T-helper 17 cell (primary cell): ENCODE results near the gene ISG20. TPM values are rescaled to one million over a fixed set of nuclear protein-coding genes. Genes with fewer than 3 reads are reported as not detected.
A peak's percentile ranks its signal among the peaks of the same experiment; 100 is the strongest.

ENCODE experiments used
- ATAC-seq: fragments of 150-1000 bp; cut with Tn5 transposase; 2 replicates; pipeline ENCODE4 v1.10.0; 2021; ENCODE audit warnings: mild to moderate bottlenecking, moderate library complexity
- DNase-seq, 3 donors: peaks; one replicate each; pipeline versions ENCODE4 v3.0.0 to v3.0.0-alpha.2; 2020 to 2021
- H3K9me3 ChIP-seq: one replicate; pipeline ENCODE4 v1.7.0; 2013; ENCODE audit warnings: low read length, mild to moderate bottlenecking; ENCODE audit not compliant: control insufficient read depth, poor library complexity, severe bottlenecking
- H3K27ac Mint-ChIP-seq: one replicate; pipeline ENCODE4 v1.8.0; 2022; ENCODE audit warnings: mild to moderate bottlenecking, moderate library complexity, mixed read lengths
- H3K27me3 Mint-ChIP-seq: one replicate; pipeline ENCODE4 v1.8.0; 2022; ENCODE audit warnings: mixed read lengths
- H3K36me3 Mint-ChIP-seq: one replicate; pipeline ENCODE4 v1.8.0; 2022; ENCODE audit warnings: low read depth, mixed read lengths
- H3K4me1 Mint-ChIP-seq: one replicate; pipeline ENCODE4 v1.8.0; 2022; ENCODE audit warnings: mild to moderate bottlenecking, mixed read lengths
- H3K4me3 Mint-ChIP-seq: one replicate; pipeline ENCODE4 v1.8.0; 2022; ENCODE audit warnings: mild to moderate bottlenecking, moderate library complexity, mixed read lengths
- total RNA-seq, 4 donors: library from RNA in 2 of 4; stranded (reverse) in 2 of 4; gene quantifications; one replicate each; pipeline ENCODE4 v1.2.3 and lab custom pipeline; 2022 to 2026

Gene ISG20
- total RNA-seq: 100 to 1,000 TPM; 124 to 141 TPM
- 103 to 120 reads per million in 2 donors for total RNA-seq (lab: John Stamatoyannopoulos, UW)

DNA sequence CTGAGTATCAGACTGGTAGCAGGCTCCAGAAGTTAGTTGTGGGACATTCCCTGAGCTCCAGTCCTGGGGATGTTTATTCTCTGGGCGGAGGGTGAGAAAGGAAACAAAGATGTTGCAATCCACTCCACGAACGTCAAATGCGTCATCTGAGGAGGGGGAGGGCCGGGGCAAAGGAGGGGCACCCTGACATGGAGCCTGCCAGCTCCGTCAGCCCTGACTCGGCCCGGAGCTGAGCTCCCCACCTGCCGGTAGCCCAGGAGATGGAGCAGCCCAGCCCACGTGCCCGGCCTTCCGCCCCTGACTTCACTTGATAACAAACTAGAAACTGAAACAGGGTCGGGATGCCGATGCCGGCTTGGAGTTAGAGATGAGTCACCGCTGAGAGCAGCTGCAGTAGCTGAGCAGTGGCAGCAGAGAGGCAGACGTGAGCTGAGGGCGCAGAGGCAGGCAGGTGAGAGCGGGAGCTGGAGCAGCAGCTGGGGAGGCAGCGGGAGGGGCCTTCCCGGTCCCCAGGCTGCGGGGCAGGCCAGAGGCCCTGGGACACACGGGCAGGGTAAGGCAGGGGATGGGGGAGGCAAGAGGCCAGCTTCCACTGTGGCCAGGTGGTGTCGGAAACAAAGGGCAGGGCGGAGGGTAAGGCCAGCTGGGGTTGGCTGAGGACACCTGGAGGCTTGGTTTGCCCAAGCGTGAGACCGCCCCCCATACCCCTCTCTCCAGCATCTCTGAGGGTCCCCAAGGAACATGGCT, at the start of gene ISG20:
Gene ISG20, plus strand, starts transcription at position 391 of the 747 bp plus-strand sequence. Its CDS starts 351 bp downstream, at position 742.
- peaks cover 55% of the 10 kb centered on the region for H3K4me1 Mint-ChIP-seq
- no peaks in the 10 kb centered on the region for H3K9me3 ChIP-seq
- peak; percentile 93 to 98 (median 93) for DNase-seq
- H3K27ac Mint-ChIP-seq: peak within 1 kb of the TSS; percentile 100
- peak; percentile 87 for ATAC-seq
- H3K27me3 Mint-ChIP-seq: no peaks in the 10 kb centered on the region
- peaks cover 6% of the 10 kb centered on the region for H3K36me3 Mint-ChIP-seq
- H3K4me3 Mint-ChIP-seq: peak within 1 kb of the TSS; percentile 98

DNA sequence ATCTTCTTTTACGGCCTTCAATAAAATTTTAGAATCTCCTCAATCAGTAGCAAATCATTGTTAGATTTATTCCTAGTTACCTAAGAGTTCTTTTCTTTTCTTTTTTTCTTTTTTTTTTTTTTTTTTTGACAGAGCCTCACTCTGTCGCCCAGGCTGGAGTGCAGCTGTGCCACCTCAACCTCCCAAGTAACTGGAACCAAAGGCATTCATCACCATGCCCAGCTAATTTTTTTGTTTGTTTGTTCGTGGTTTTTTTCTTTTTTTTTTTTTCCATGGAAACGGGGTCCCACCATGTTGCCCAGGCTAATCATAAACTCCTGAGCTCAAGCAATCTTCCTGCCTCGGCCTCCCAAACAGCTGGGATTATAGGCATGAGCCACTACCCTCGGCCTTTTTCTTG, 48.1 kb upstream of the ISG20 start:
- H3K27ac Mint-ChIP-seq: no peak overlapping the region

DNA sequence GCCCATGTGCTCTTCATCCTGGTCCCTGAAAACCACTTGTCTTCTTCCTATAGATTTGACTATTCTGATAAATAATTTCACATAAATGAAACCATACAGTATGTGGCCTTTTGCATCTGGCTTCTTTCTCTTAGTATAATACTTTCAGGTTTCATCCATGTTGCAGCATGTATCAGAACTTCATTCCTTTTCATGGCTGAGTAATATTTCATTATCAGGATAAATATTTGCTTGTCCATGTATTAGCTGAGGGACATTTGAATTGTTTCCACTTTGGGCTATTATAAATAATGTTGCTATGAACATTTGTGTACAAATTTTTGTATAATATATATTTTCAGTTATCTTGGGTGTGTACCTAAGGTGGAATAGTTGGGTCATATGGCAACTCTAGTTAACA, 47.4 kb upstream of the ISG20 start:
- DNase-seq: no peak
- H3K4me3 Mint-ChIP-seq: no peak overlapping the region
- no peaks in the 10 kb centered on the region for H3K4me1 Mint-ChIP-seq
- H3K9me3 ChIP-seq: no peaks in the 10 kb centered on the region
- no peaks in the 10 kb centered on the region for H3K36me3 Mint-ChIP-seq
- H3K27me3 Mint-ChIP-seq: peaks cover 21% of the 10 kb centered on the region
- no peak for ATAC-seq
- no peak overlapping the region for H3K27ac Mint-ChIP-seq

More for the DNA sequence above, 48.1 kb upstream of the ISG20 start:
- H3K27me3 Mint-ChIP-seq: peaks cover 21% of the 10 kb centered on the region
- H3K9me3 ChIP-seq: no peaks in the 10 kb centered on the region
- H3K4me3 Mint-ChIP-seq: no peak overlapping the region
- ATAC-seq (no peak), DNase-seq (no peak)
- peaks cover under 1% of the 10 kb centered on the region for H3K4me1 Mint-ChIP-seq
- no peaks in the 10 kb centered on the region for H3K36me3 Mint-ChIP-seq

DNA sequence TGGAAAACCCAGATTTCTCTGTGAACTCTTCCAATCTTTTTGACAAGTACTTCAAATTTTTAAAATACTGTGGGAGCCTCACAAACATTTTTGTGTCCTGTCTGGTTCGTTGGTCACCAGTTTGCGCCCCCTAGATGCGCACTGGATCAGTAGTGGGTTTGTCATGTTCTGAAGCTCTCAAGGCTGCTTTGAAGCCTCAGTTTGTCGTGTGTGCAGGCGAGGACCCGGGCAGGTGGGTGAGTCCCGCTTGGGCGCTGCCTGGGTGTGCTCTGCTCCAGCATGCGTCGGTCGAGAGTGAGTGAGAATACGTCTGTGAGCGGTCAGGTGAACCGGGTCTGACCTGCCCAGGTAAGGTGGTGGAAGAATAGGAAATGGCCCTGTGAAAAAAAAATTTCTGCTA, 34.9 kb upstream of the ISG20 start:
- no peak overlapping the region for H3K4me3 Mint-ChIP-seq
- DNase-seq (no peak), ATAC-seq (no peak)
- peaks cover 4% of the 10 kb centered on the region for H3K36me3 Mint-ChIP-seq
- H3K4me1 Mint-ChIP-seq: peaks cover 11% of the 10 kb centered on the region
- H3K9me3 ChIP-seq: no peaks in the 10 kb centered on the region
- H3K27ac Mint-ChIP-seq: no peak overlapping the region
- peaks cover 61% of the 10 kb centered on the region for H3K27me3 Mint-ChIP-seq

DNA sequence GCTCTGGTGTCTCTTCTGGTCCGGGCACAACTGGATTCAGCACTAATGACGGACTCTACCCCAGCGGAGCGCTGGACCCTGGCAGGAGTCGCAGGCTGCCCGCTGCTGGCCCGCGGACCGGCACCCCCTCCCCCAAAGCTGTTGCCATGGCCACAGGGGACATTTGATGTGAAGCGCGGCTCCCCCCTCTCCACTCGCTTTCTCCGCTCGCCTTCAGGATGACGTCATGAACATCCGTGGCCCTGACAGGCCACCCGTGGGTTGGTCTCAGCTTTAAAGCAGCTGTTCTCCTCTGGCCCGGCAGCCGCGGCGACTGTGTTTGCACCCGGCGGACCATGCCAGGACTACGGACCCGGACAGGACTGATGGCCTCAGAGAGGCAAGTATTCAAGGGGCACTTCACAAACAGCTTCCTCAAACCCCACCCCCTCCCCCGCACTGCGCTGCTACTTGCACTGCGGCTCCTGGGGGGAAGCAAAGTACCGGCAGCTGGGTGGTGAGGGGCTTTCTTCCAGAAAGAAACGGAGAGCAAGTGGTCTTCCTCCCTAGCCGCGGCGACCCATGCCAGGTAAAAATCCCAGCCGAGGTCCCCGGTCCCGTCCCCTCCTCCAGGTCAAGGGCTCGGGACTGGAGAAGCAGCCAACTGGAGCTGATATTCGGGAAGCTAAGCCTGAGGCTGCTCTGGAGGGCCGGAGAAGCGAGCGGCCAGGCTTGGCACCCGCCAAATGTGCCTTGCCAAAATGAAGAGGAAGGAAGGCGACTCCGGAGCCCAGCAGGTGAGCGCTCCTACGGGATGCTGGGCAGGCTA, 34.2 kb upstream of the ISG20 start:
- Mint-ChIP-seq H3K27ac (no peak overlapping the region), H3K36me3 (peaks cover 4% of the 10 kb centered on the region), H3K27me3 (peaks cover 68% of the 10 kb centered on the region), H3K4me3 (peak overlapping the region; percentile 28), H3K4me1 (peaks cover 11% of the 10 kb centered on the region)
- H3K9me3 ChIP-seq: no peaks in the 10 kb centered on the region
- DNase-seq (no peak), ATAC-seq (no peak)

DNA sequence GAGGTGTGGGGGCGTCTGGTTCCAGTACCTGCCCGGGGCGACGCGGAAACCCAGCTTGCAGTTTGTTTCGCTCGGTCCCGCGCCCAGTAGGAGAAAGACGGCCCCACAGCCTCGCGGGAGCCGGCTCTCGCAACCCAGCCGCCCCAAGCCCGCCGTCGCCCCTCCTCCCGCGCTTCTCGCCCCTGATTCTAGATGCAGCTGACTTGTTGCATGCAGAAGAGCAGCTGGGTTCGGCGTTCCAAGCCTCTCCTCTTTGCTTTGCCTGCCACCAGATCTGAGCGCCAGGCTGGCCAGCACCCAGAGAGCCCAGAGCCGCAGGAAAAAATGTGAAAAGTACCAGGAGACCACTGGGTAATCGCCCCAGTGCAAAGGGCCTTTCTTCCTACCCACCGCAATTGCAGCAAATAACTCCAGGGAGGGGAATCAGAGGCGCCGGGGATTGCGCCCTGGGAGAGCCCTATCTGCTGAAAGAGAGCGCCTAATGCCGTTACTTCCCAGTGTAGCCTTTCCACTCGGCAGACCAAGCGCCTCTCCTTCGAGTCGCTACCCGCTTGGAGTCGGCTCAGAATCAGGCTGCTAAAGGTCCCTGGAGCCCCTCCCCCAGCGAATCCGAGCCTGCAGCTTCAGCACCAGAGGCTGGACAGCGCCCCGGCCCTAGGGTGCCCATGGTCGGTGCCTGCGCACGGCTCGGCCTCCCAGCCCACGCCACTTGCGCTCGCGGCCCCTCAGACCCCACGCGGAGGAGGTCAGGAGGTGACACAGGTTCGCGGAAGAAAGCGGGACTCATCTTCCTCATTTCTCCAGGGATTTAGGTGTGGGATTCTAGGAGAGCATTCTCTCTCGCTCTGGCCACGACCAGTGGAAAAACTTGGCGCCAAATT, 33.4 kb upstream of the ISG20 start:
- Mint-ChIP-seq H3K4me3 (peak overlapping the region; percentile 28), H3K4me1 (peaks cover 11% of the 10 kb centered on the region), H3K27ac (no peak overlapping the region), H3K36me3 (peaks cover 4% of the 10 kb centered on the region), H3K27me3 (peaks cover 77% of the 10 kb centered on the region)
- DNase-seq: peak in 1 of 3 donors; percentile 36
- H3K9me3 ChIP-seq: no peaks in the 10 kb centered on the region
- peak; percentile 63 for ATAC-seq

DNA sequence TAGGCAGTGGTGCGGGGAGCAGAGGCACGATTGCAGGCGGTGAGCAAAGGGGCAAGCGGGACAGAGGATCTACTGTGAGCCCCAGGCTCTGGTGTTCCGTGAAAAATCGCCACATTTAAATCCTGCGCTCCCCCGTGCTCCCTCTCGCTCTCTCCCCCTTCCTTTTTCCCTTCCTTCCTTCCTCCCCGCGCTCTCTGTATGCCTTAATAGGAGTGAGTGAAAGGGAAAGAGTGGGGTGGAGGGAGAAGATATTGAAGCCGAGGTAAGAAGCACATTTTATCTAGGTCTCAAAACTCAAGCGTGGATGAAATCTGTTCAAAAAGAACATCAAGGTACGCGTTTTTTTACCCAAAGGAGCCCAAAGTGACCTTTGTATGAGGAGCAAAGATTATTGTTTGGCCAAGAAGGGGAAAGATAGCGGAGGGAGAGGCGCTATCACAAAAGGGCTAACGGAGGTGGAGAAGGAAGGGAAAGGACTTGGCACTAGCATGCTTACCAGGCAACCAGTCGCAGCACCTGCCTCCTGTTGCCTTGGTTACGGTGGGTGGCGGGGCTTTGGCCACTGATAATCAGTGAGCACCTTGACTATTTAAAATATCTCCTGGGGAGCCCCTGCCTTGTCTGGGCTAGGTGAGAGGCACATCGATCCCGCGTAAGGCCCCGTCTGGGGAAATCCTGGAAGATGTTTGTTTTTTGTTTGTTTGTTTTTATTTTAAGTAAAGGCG, 32.6 kb upstream of the ISG20 start:
- no peak for DNase-seq
- no peak overlapping the region for H3K27ac Mint-ChIP-seq

DNA sequence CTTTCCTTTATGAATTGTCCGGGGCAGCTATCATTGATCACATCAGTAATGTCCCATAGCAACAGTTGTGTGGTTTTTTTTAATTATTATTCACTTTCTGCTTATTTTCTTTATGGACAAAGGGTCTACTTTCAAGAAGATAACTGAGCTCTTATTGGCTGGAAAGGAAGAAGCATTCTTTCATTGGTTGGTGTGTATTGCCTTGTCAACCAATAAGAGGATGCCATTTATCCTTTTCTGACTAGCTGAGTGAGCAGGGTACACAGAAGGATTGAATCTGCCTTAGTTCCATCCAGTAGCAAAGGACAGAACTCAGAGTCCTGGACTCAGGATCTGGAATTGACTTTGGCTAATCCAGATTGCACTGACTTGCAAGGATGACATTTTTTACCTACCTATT, 30.9 kb upstream of the ISG20 start:
- DNase-seq (no peak), ATAC-seq (no peak)
- Mint-ChIP-seq H3K4me3 (no peak overlapping the region), H3K27me3 (peaks cover 90% of the 10 kb centered on the region), H3K27ac (no peak overlapping the region), H3K4me1 (peaks cover 11% of the 10 kb centered on the region), H3K36me3 (peaks cover 3% of the 10 kb centered on the region)
- no peaks in the 10 kb centered on the region for H3K9me3 ChIP-seq

More for the DNA sequence above, 32.6 kb upstream of the ISG20 start:
- H3K9me3 ChIP-seq: no peaks in the 10 kb centered on the region
- peaks cover 11% of the 10 kb centered on the region for H3K4me1 Mint-ChIP-seq
- peaks cover 84% of the 10 kb centered on the region for H3K27me3 Mint-ChIP-seq
- no peak overlapping the region for H3K4me3 Mint-ChIP-seq
- H3K36me3 Mint-ChIP-seq: peaks cover 4% of the 10 kb centered on the region
- ATAC-seq: no peak

DNA sequence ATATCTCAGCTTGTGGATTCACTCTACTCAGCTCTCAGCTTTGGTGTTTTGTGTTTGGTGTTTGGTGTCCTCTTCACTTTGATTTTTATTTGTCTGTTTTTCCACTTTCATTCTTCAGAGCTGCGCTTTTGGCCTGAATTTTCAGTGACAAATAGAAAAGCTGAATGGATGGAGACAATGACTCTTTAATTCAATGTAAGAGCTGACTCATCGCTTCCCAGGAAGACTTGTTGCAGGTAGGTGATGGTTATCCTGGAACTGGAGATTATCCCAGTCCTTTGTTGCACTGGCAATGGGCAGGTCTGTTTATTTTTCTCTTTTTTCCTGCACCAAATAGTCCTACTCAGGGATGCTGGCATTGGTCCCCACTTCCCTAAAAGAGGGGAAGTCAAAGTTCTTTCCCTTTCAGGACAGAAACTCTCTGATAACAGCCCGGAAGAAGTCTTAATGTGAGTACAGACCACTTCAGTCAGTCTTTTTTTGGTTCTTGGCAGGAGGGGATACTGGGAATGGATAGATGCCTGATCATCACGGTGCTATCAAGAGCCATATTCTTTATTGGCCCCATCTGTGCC, 30.1 kb upstream of the ISG20 start:
- H3K9me3 ChIP-seq: no peaks in the 10 kb centered on the region
- DNase-seq (no peak), ATAC-seq (no peak)
- H3K4me3 Mint-ChIP-seq: no peak overlapping the region
- H3K36me3 Mint-ChIP-seq: no peaks in the 10 kb centered on the region
- peaks cover 13% of the 10 kb centered on the region for H3K4me1 Mint-ChIP-seq
- H3K27ac Mint-ChIP-seq: no peak overlapping the region
- H3K27me3 Mint-ChIP-seq: peaks cover 89% of the 10 kb centered on the region

DNA sequence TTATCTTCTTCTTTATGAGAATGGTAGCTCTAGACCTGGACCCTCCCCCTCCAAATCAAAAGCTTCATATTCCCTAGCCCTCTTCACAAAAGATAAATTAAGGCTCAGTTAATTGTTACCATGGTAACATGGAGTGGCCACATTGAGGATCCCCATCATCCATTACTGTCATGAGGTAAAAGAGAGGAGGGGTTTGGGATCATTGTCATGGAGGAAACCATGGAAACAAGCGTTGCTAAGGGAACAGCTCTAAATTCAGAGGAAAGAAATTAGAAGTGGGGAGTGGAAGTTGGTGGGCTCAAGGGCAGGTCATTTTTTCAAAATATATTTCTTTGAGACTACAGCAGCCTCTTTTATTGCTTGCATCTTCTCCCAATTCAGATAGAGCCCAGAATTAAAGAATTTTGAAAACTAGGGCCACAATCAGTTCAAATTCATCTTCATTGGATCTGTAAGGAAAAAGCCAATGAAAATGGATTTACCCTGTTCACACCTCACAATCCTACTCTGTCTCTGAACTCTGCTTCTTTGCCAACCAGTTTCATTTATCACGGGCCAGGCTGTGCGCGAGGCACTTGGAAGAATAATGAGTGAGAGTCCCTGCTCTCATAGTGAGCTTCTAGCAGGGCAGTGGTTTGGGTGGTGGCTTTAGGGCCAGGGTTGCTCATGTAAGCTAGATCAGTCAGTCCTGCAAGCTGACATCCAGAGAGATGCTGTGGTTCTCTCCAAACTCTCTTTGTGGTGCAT, 29.3 kb upstream of the ISG20 start:
- no peaks in the 10 kb centered on the region for H3K36me3 Mint-ChIP-seq
- H3K9me3 ChIP-seq: no peaks in the 10 kb centered on the region
- no peak overlapping the region for H3K27ac Mint-ChIP-seq
- peaks cover 84% of the 10 kb centered on the region for H3K27me3 Mint-ChIP-seq
- ATAC-seq (no peak), DNase-seq (no peak)
- peaks cover 10% of the 10 kb centered on the region for H3K4me1 Mint-ChIP-seq
- no peak overlapping the region for H3K4me3 Mint-ChIP-seq

DNA sequence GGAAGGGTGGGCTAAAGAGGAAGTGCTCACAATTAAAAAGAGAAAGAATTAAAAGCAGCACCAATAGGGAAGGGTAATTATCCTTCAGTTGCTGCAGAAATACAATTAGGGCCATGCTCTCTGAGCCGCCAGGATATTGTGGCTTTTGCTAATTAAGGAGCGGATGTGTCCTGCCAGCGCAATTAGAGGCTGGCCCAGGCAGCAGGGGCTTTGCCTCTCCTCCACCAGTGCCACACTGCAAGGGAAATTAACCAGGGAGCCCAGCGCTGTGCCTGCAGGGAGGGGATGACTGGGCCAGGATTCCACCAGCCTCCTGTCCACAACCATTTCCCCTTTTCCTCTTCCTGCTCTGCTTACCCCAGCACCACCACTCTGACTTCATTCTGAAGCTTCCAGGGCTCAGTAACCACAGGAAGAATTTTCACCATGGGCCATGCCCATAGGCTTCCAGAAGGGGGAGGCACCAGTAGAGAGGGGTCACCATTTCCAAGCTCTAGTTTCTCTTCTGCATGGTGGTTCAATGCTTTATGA, 28.1 kb upstream of the ISG20 start:
- Mint-ChIP-seq H3K27ac (no peak overlapping the region), H3K36me3 (no peaks in the 10 kb centered on the region), H3K4me3 (no peak overlapping the region), H3K27me3 (peaks cover 79% of the 10 kb centered on the region), H3K4me1 (peaks cover 5% of the 10 kb centered on the region)
- no peaks in the 10 kb centered on the region for H3K9me3 ChIP-seq
- DNase-seq (no peak), ATAC-seq (no peak)
